ENCODE results near the gene TTC33.

DNA sequence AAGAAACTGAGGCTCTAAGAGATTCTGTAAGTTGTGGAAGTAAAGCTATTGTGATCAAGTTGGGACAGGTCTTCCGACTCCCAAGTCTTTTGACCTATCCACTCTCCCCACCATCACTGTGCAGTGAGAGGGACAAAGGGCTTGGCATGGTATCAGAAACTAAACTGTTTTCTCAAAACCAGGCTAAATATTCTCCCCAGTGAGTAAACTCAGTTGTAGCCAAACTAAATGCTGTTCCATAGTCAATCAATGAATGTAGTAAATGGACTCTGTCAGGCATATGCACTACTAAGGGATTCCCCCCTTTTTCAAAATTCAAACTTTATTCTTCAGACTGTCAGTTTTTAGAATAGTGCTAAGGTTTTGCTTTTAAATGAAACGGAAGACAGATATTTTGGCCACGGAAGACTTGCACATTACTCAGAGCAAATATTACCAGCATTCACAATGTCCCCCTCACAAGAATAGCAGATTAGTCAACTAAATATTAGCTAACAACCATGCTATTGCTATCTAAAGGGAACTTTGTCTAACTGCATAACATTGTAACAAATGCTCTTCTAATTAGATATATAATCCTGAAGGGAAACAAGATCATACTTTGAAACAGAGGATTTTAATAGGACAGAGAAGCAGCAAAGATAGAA lies 35.3 kb upstream of the TTC33 start:
- TF ChIP-seq, protein P1, sequence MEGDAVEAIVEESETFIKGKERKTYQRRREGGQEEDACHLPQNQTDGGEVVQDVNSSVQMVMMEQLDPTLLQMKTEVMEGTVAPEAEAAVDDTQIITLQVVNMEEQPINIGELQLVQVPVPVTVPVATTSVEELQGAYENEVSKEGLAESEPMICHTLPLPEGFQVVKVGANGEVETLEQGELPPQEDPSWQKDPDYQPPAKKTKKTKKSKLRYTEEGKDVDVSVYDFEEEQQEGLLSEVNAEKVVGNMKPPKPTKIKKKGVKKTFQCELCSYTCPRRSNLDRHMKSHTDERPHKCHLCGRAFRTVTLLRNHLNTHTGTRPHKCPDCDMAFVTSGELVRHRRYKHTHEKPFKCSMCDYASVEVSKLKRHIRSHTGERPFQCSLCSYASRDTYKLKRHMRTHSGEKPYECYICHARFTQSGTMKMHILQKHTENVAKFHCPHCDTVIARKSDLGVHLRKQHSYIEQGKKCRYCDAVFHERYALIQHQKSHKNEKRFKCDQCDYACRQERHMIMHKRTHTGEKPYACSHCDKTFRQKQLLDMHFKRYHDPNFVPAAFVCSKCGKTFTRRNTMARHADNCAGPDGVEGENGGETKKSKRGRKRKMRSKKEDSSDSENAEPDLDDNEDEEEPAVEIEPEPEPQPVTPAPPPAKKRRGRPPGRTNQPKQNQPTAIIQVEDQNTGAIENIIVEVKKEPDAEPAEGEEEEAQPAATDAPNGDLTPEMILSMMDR (IDR thresholded peaks at IDR 0.05): no peak
- TF ChIP-seq POLR2A (IDR thresholded peaks at IDR 0.05): no peak
